Transverse colon (tissue), 4 donors: ENCODE results near the gene FATE1.

Experiments
- CTCF ChIP-seq, 5 experiments: fragments of 200-600 bp in 3 of 5; fragments of 450-650 bp in 2 of 5; sonication (generic) in 3 of 5; IDR thresholded peaks; 1 replicate in 2 of 5; 2 replicates in 3 of 5; pipeline ENCODE4 v1.5.1; 2016 to 2017; ENCODE audit warnings: antibody characterized with exemption in 5 of 5, inconsistent platforms in 3 of 5, mild to moderate bottlenecking in 2 of 5, moderate library complexity in 1 of 5
- EP300 ChIP-seq: sonication (generic); formaldehyde crosslinking; IDR thresholded peaks from one replicate; pipeline ENCODE4 v1.6.1; 2017; ENCODE audit warnings: antibody characterized with exemption, low read depth
- POLR2A ChIP-seq: fragments of 450-650 bp; IDR thresholded peaks from one replicate; pipeline ENCODE4 v1.6.1; 2016; ENCODE audit warnings: antibody characterized with exemption, mild to moderate bottlenecking, moderate library complexity
- POLR2AphosphoS5 ChIP-seq, 3 donors: sonication (generic); formaldehyde crosslinking; IDR thresholded peaks; one replicate each; pipeline ENCODE4 v1.6.1; 2016; ENCODE audit warnings: antibody characterized with exemption in 3 of 3

DNA sequence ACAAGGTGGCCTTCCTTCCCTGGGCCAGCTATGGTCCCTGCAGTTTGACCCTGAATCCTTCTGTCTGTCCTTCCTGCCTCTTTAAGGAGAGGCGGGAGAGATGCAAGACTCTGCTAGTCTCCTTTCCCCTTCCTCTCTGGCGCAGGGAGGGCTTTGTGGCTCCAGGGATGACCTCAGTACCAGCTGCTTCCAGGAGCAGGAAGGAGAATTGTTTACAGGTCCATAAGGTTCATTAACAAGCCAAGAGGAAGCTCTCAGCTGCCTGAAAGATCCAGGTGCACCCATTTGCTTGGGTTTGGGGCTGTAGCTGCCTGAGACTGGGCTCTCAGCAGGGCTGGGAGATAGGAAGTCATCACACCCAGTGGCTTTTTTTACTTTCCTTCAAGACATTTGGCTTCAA, 4.0 kb upstream of the FATE1 start:
- no peak for TF ChIP-seq CTCF (IDR thresholded peaks at IDR 0.05)
- TF ChIP-seq POLR2A: no peak
- TF ChIP-seq POLR2AphosphoS5 (IDR thresholded peaks at IDR 0.05): no peak
- TF ChIP-seq EP300: no peak
